K562 (cell line): ENCODE data around the gene SPINT1. TPM values are rescaled to one million over a fixed set of nuclear protein-coding genes. Genes with fewer than 3 reads are reported as not detected.

Experiments used
- CBFA2T3 ChIP-seq: fragments of 450-650 bp; IDR thresholded peaks from 2 replicates; pipeline ENCODE4 v1.6.1; 2017
- KLF10 ChIP-seq: fragments of 250-450 bp; sonication (Bioruptor Pico); IDR thresholded peaks from 2 replicates; pipeline ENCODE4 v1.6.1; 2021; ENCODE audit warnings: matching md5 sums
- MCM2 ChIP-seq: fragments of 450-650 bp; IDR thresholded peaks from 2 replicates; pipeline ENCODE4 v1.6.1; 2017; ENCODE audit warnings: low read depth, mild to moderate bottlenecking
- MEIS2 ChIP-seq: fragments of 450-650 bp; IDR thresholded peaks from 2 replicates; pipeline ENCODE4 v1.6.1; 2014; ENCODE audit warnings: mild to moderate bottlenecking; ENCODE audit not compliant: partially characterized antibody
- NFE2 ChIP-seq: IDR thresholded peaks from 2 replicates; pipeline ENCODE4 v1.6.1; 2014; ENCODE audit warnings: antibody characterized with exemption, low read depth
- NRF1 ChIP-seq, 2 experiments: fragments of 450-650 bp; IDR thresholded peaks in 1 of 2; conservative IDR thresholded peaks in 1 of 2; 2 replicates each; pipeline ENCODE4 v1.6.1; 2014; ENCODE audit warnings: mild to moderate bottlenecking in 2 of 2
- NUFIP1 ChIP-seq: fragments of 450-650 bp; IDR thresholded peaks from 2 replicates; pipeline ENCODE4 v1.6.1; 2018; ENCODE audit not compliant: partially characterized antibody
- POLR2H ChIP-seq: IDR thresholded peaks from 2 replicates; pipeline ENCODE4 v1.6.1; 2016; ENCODE audit warnings: missing genetic modification characterization, low read depth, mild to moderate bottlenecking, control low read depth, missing compliant biosample characterization, moderate library complexity
- POLR3A ChIP-seq: IDR thresholded peaks from 2 replicates; pipeline ENCODE4 v1.6.1; 2011; ENCODE audit warnings: borderline replicate concordance, mild to moderate bottlenecking, moderate library complexity; ENCODE audit not compliant: insufficient read length, insufficient read depth; ENCODE audit errors: extremely low read depth
- SMAD2 ChIP-seq: fragments of 150-350 bp; IDR thresholded peaks from 2 replicates; pipeline ENCODE4 v1.6.1; 2014; ENCODE audit warnings: low read depth, mild to moderate bottlenecking, low read length
- SP1 ChIP-seq: sonication (generic); formaldehyde crosslinking; IDR thresholded peaks from 2 replicates; pipeline ENCODE4 v1.8.1; 2022; ENCODE audit warnings: mild to moderate bottlenecking, missing genetic modification reagents
- TAF1 ChIP-seq: IDR thresholded peaks from 2 replicates; pipeline ENCODE4 v1.6.1; 2011; ENCODE audit warnings: mild to moderate bottlenecking, low read length, moderate library complexity; ENCODE audit not compliant: insufficient read depth, control insufficient read depth, severe bottlenecking; ENCODE audit errors: extremely low read depth
- TAF7 ChIP-seq: fragments of 450-650 bp; IDR thresholded peaks from 2 replicates; pipeline ENCODE4 v1.6.1; 2016; ENCODE audit warnings: missing genetic modification characterization, missing compliant biosample characterization
- TAF9B ChIP-seq: fragments of 450-650 bp; IDR thresholded peaks from 2 replicates; pipeline ENCODE4 v1.6.1; 2018; ENCODE audit warnings: mild to moderate bottlenecking; ENCODE audit not compliant: partially characterized antibody
- TCF7 ChIP-seq: sonication (generic); IDR thresholded peaks from 2 replicates; pipeline ENCODE4 v1.6.1; 2016; ENCODE audit warnings: antibody characterized with exemption, borderline replicate concordance
- ZKSCAN3 ChIP-seq: fragments of 250-450 bp; sonication (Bioruptor Pico); IDR thresholded peaks from 2 replicates; pipeline ENCODE4 v1.4.0; 2020
- ZNF197 ChIP-seq: fragments of 200-800 bp; sonication (Bioruptor generic); IDR thresholded peaks from 2 replicates; pipeline ENCODE4 v1.6.1; 2016; ENCODE audit warnings: low read depth, missing genetic modification characterization, missing compliant biosample characterization
- ZNF274 ChIP-seq: IDR thresholded peaks from 2 replicates; pipeline ENCODE4 v1.6.1; 2011; ENCODE audit warnings: low read depth, mild to moderate bottlenecking, low read length, moderate library complexity, borderline replicate concordance
- ZNF311 ChIP-seq: fragments of 250-450 bp; sonication (Bioruptor Pico); IDR thresholded peaks from 2 replicates; pipeline ENCODE4 v1.4.0; 2020; ENCODE audit warnings: mild to moderate bottlenecking, moderate library complexity
- polyA plus RNA-seq, 8 experiments: library from polyadenylated mRNA; depleted of rRNA in 4 of 8; stranded (reverse) in 5 of 8; unstranded in 3 of 8; fragments of >200 nt; fragmentation: Nextera tagmentation in 2 of 8; fragmentation: Illumina TruSeq in 1 of 8; extraction: Ambion mirVana in 2 of 8; extraction: Trizol in 1 of 8; gene quantifications; 2 replicates each; pipeline versions ENCODE4 v1.2.1 to v1.2.3, GENCODE V29; 2011 to 2014; ENCODE audit warnings: inconsistent platforms in 1 of 8, missing spikeins in 1 of 8
- total RNA-seq, 7 experiments: library from RNA; depleted of rRNA in 6 of 7; stranded (reverse); fragments of >200 nt in 6 of 7; fragmentation: Illumina TruSeq in 2 of 7; extraction: Trizol in 2 of 7; gene quantifications; 2 replicates each; pipeline versions ENCODE4 v1.2.1 to v1.2.3, GENCODE V29; 2011 to 2021; ENCODE audit warnings: low replicate concordance in 1 of 7
- TF ChIP-seq, protein P1 (sequence below): fragments of 250-450 bp; sonication (Bioruptor Pico); IDR thresholded peaks from 2 replicates; pipeline ENCODE4 v1.5.0; 2020; ENCODE audit warnings: mild to moderate bottlenecking
- TF ChIP-seq, protein P2 (sequence below): sonication (generic); formaldehyde crosslinking; IDR thresholded peaks from 2 replicates; pipeline ENCODE4 v1.8.1; 2023; ENCODE audit warnings: mild to moderate bottlenecking, missing genetic modification reagents
- TF ChIP-seq, protein P3 (sequence below): fragments of 450-650 bp; formaldehyde crosslinking; IDR thresholded peaks from 2 replicates; pipeline ENCODE4 v1.4.0; 2020; ENCODE audit warnings: mild to moderate bottlenecking, mixed read lengths
- TF ChIP-seq, protein P4 (sequence below): IDR thresholded peaks from 2 replicates; pipeline ENCODE4 v1.6.1; 2011; ENCODE audit warnings: borderline replicate concordance, low read depth, mild to moderate bottlenecking, moderate library complexity, low read length; ENCODE audit not compliant: insufficient read depth, poor library complexity, severe bottlenecking

The SPINT1 gene
- total and polyA plus RNA-seq, 9 of the 15 experiments (the other 6 are each of a cell fraction or from before 2014, with no cell fraction given) = 0.78 to 4.5 (median 1.5) TPM

DNA sequence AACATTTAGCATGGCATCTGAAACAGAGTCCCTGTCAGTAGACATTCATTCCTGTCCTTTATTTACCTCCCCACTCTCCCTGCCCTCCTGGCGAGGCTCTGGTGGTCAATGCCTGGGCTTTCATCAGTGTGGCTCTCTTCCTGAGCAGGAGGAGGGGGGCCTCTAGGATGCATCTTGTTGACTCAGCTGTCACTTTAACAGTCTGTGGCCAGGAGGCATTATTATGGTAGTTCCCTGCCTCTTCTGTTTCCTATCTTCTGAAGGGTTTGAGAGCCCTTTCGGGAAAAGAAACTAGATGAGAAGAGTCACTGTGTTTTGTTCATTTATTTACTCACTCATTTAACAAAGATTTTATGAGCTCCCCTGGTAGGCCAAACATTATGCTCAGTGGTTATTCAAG, 13.0 kb upstream of the SPINT1 start (continued):
- TF ChIP-seq, protein P1, sequence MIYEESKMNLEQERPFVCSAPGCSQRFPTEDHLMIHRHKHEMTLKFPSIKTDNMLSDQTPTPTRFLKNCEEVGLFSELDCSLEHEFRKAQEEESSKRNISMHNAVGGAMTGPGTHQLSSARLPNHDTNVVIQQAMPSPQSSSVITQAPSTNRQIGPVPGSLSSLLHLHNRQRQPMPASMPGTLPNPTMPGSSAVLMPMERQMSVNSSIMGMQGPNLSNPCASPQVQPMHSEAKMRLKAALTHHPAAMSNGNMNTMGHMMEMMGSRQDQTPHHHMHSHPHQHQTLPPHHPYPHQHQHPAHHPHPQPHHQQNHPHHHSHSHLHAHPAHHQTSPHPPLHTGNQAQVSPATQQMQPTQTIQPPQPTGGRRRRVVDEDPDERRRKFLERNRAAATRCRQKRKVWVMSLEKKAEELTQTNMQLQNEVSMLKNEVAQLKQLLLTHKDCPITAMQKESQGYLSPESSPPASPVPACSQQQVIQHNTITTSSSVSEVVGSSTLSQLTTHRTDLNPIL (CRISPR knock-in tag) = no peak
- TF ChIP-seq SP1 (CRISPR knock-in tag) (no peak), TAF9B (no peak), ZNF274 (no peak), CBFA2T3 (peak; percentile 38; the same call in 1 of the 2 replicates), NRF1 (conservative IDR thresholded peaks at IDR 0.05 in 1 of 2, IDR thresholded peaks at IDR 0.05 in 1 of 2) (no peak), ZNF311 (CRISPR knock-in tag) (no peak), MCM2 (no peak), NUFIP1 (no peak), POLR3A (no peak), MEIS2 (peak; percentile 27), TAF1 (no peak), KLF10 (CRISPR knock-in tag) (no peak), ZKSCAN3 (CRISPR knock-in tag) (no peak), NFE2 (no peak), SMAD2 (no peak), TAF7 (no peak), ZNF197 (no peak), TCF7 (no peak), POLR2H (tag) (no peak)
- TF ChIP-seq, protein P2, sequence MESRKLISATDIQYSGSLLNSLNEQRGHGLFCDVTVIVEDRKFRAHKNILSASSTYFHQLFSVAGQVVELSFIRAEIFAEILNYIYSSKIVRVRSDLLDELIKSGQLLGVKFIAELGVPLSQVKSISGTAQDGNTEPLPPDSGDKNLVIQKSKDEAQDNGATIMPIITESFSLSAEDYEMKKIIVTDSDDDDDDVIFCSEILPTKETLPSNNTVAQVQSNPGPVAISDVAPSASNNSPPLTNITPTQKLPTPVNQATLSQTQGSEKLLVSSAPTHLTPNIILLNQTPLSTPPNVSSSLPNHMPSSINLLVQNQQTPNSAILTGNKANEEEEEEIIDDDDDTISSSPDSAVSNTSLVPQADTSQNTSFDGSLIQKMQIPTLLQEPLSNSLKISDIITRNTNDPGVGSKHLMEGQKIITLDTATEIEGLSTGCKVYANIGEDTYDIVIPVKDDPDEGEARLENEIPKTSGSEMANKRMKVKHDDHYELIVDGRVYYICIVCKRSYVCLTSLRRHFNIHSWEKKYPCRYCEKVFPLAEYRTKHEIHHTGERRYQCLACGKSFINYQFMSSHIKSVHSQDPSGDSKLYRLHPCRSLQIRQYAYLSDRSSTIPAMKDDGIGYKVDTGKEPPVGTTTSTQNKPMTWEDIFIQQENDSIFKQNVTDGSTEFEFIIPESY = no peak
- TF ChIP-seq, protein P3, sequence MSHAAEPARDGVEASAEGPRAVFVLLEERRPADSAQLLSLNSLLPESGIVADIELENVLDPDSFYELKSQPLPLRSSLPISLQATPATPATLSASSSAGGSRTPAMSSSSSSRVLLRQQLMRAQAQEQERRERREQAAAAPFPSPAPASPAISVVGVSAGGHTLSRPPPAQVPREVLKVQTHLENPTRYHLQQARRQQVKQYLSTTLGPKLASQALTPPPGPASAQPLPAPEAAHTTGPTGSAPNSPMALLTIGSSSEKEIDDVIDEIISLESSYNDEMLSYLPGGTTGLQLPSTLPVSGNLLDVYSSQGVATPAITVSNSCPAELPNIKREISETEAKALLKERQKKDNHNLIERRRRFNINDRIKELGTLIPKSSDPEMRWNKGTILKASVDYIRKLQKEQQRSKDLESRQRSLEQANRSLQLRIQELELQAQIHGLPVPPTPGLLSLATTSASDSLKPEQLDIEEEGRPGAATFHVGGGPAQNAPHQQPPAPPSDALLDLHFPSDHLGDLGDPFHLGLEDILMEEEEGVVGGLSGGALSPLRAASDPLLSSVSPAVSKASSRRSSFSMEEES (CRISPR knock-in tag) = no peak
- TF ChIP-seq, protein P4, sequence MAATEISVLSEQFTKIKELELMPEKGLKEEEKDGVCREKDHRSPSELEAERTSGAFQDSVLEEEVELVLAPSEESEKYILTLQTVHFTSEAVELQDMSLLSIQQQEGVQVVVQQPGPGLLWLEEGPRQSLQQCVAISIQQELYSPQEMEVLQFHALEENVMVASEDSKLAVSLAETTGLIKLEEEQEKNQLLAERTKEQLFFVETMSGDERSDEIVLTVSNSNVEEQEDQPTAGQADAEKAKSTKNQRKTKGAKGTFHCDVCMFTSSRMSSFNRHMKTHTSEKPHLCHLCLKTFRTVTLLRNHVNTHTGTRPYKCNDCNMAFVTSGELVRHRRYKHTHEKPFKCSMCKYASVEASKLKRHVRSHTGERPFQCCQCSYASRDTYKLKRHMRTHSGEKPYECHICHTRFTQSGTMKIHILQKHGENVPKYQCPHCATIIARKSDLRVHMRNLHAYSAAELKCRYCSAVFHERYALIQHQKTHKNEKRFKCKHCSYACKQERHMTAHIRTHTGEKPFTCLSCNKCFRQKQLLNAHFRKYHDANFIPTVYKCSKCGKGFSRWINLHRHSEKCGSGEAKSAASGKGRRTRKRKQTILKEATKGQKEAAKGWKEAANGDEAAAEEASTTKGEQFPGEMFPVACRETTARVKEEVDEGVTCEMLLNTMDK = no peak
